ENCODE data around the gene ANLN. TPM values are rescaled to one million over a fixed set of nuclear protein-coding genes. Genes with fewer than 3 reads are reported as not detected.
"Not testable (repeated sequence)": the region's sequence is repeated elsewhere in the genome, so short reads cannot be mapped to it uniquely, and the experiment has no call there.

The ANLN gene
- total RNA-seq, 1 donor from 2014 or later: 0.55 TPM

- no peak for DNase-seq (ENCODE audit: low spot score)
Observed at GRCh38 chr7:36460811-36461429, 71.3 kb downstream of the ANLN start.

- DNase-seq (ENCODE audit: low spot score): no peak
Observed at GRCh38 chr7:36462551-36463137, 73.0 kb downstream of the ANLN start.

GRCh38 chr7:36464271-36464670, 74.6 kb downstream of the ANLN start:
- DNase-seq (ENCODE audit: low spot score): no peak

GRCh38 chr7:36466001-36466400, 76.3 kb downstream of the ANLN start:
- DNase-seq (ENCODE audit: low spot score): not testable (repeated sequence)

GRCh38 chr7:36468370-36469101, 78.9 kb downstream of the ANLN start:
- DNase-seq (ENCODE audit: low spot score): no peak

GRCh38 chr7:36469236-36469635, 79.6 kb downstream of the ANLN start:
- DNase-seq (ENCODE audit: low spot score): no peak

GRCh38 chr7:36472141-36472729, 82.6 kb downstream of the ANLN start:
- DNase-seq (ENCODE audit: low spot score): no peak

- DNase-seq (ENCODE audit: low spot score): no peak
Observed at GRCh38 chr7:36473454-36474282, 84.0 kb downstream of the ANLN start.

GRCh38 chr7:36474283-36475010, 84.8 kb downstream of the ANLN start:
- no peak for DNase-seq (ENCODE audit: low spot score)

- DNase-seq (ENCODE audit: low spot score): no peak
Observed at GRCh38 chr7:36475011-36475342, 85.3 kb downstream of the ANLN start.

GRCh38 chr7:36475381-36475780, 85.7 kb downstream of the ANLN start:
- no peak for DNase-seq (ENCODE audit: low spot score)

GRCh38 chr7:36478745-36479144, 89.1 kb downstream of the ANLN start:
- no peak for DNase-seq (ENCODE audit: low spot score)

GRCh38 chr7:36483853-36484252, 94.2 kb downstream of the ANLN start:
- not testable (repeated sequence) for DNase-seq (ENCODE audit: low spot score)

- DNase-seq (ENCODE audit: low spot score): no peak
Observed at GRCh38 chr7:36484265-36484664, 94.6 kb downstream of the ANLN start.

- DNase-seq (ENCODE audit: low spot score): no peak
Observed at GRCh38 chr7:36486336-36486735, 96.7 kb downstream of the ANLN start.

- no peak for DNase-seq (ENCODE audit: low spot score)
Observed at GRCh38 chr7:36487756-36488336, 98.2 kb downstream of the ANLN start.

- not testable (repeated sequence) for DNase-seq (ENCODE audit: low spot score)
Observed at GRCh38 chr7:36488672-36489071, 99.0 kb downstream of the ANLN start.

GRCh38 chr7:36490419-36490830, 100.8 kb downstream of the ANLN start:
- no peak for DNase-seq (ENCODE audit: low spot score)

GRCh38 chr7:36491317-36491716, 101.7 kb downstream of the ANLN start:
- DNase-seq (ENCODE audit: low spot score): no peak

GRCh38 chr7:36496576-36496975, 106.9 kb downstream of the ANLN start:
- DNase-seq (ENCODE audit: low spot score): no peak
